HCT116 (cell line): ENCODE results near the gene MRPL37. TPM values are rescaled to one million over a fixed set of nuclear protein-coding genes. Genes with fewer than 3 reads are reported as not detected.

Source experiments
- ATAC-seq: fragments of 200-7000 bp; cut with Tn5 transposase; 2 replicates; pipeline ENCODE4 v1.9.1; 2020; ENCODE audit warnings: mild to moderate bottlenecking, moderate library complexity
- BruUV-seq: library from RNA; stranded (reverse); fragments of 400-500 nt; replicated peaks from 2 replicates; lab custom pipeline; 2021; lab: Mats Ljungman, UMichigan
- CTCF ChIA-PET: fragments of 300-600 bp; sonication (Branson Sonifier 250); formaldehyde crosslinking; loops from one replicate; lab custom pipeline; 2021; ENCODE audit warnings: antibody characterized with exemption; lab: Charles Lee
- POLR2A ChIA-PET: fragments of 300-600, 350-600 bp; sonication (Branson Sonifier 250); formaldehyde crosslinking; loops from one replicate; lab custom pipeline; 2021; ENCODE audit warnings: antibody characterized with exemption; lab: Charles Lee
- RAD21 ChIA-PET, 2 experiments: fragments of 300-600 bp; sonication (Branson Sonifier 250); formaldehyde crosslinking; loops; one replicate each; lab custom pipeline; 2023; ENCODE audit warnings: low total read pairs in 2 of 2; ENCODE audit not compliant: uncharacterized antibody in 2 of 2, unreplicated experiment in 2 of 2, low non-redundant PET in 1 of 2; lab: Charles Lee
- DNase-seq: peaks from one replicate; pipeline ENCODE4 v3.0.0-alpha.2; 2010; ENCODE audit warnings: low read depth, low spot score
- H2AFZ ChIP-seq: fragments of 200-600 bp; shearing (Covaris generic), sonication (generic); 2 replicates; pipeline ENCODE4 v1.6.1; 2017; ENCODE audit warnings: low read depth, mixed run types, mixed read lengths, antibody characterized with exemption, low read length; ENCODE audit not compliant: poor library complexity, severe bottlenecking
- H3K27ac ChIP-seq: 2 replicates; pipeline ENCODE4 v1.5.1; 2012; ENCODE audit warnings: low read depth, low read length
- H3K27me3 ChIP-seq: fragments of 200-600 bp; sonication (generic); 2 replicates; pipeline ENCODE4 v1.6.1; 2016; ENCODE audit warnings: mixed run types, low read length, mixed read lengths; ENCODE audit not compliant: insufficient read depth
- H3K36me3 ChIP-seq, 2 experiments: fragments of 200-500 bp in 1 of 2; fragments of 200-600 bp in 1 of 2; sonication (Bioruptor generic) in 1 of 2; sonication (generic) in 1 of 2; 2 replicates each; pipeline versions ENCODE4 v1.5.1 to v1.6.1; 2014 to 2016; ENCODE audit warnings: low read length in 2 of 2, inconsistent platforms in 1 of 2, mixed read lengths in 1 of 2, mixed run types in 1 of 2; ENCODE audit not compliant: insufficient read depth in 2 of 2, control insufficient read depth in 1 of 2
- H3K4me1 ChIP-seq, 2 experiments: fragments of 200-600 bp in 1 of 2; sonication (generic) in 1 of 2; 2 replicates each; pipeline versions ENCODE4 v1.5.1 to v1.6.1; 2012 to 2017; ENCODE audit warnings: low read length in 2 of 2, inconsistent platforms in 1 of 2, mild to moderate bottlenecking in 1 of 2, mixed read lengths in 1 of 2, mixed run types in 1 of 2, moderate library complexity in 1 of 2; ENCODE audit not compliant: insufficient read depth in 2 of 2, control insufficient read depth in 1 of 2
- H3K4me2 ChIP-seq: fragments of 200-600 bp; sonication (generic); 2 replicates; pipeline ENCODE4 v1.6.1; 2017; ENCODE audit warnings: mixed run types, low read length, mixed read lengths
- H3K4me3 ChIP-seq, 2 experiments: fragments of 200-600 bp in 1 of 2; sonication (generic) in 1 of 2; replicated peaks in 1 of 2; 2 replicates each; pipeline ENCODE4 v1.5.1; 2011 to 2016; ENCODE audit warnings: low read length in 2 of 2, control low read depth in 1 of 2, low read depth in 1 of 2, mild to moderate bottlenecking in 1 of 2, mixed read lengths in 1 of 2, mixed run types in 1 of 2
- H3K79me2 ChIP-seq: fragments of 200-600 bp; sonication (generic); 2 replicates; pipeline ENCODE4 v1.6.1; 2017; ENCODE audit warnings: mild to moderate bottlenecking, mixed run types, low read length, moderate library complexity, mixed read lengths; ENCODE audit not compliant: insufficient read depth
- H3K9ac ChIP-seq: fragments of 200-600 bp; sonication (generic); 2 replicates; pipeline ENCODE4 v1.6.1; 2016; ENCODE audit warnings: low read length, mixed read lengths
- H3K9me2 ChIP-seq: fragments of 200-600 bp; sonication (generic), shearing (Covaris generic); 2 replicates; pipeline ENCODE4 v1.6.1; 2017; ENCODE audit warnings: mixed run types, mild to moderate bottlenecking, moderate library complexity; ENCODE audit not compliant: insufficient read depth
- H3K9me3 ChIP-seq, 2 experiments: fragments of 200-500 bp in 1 of 2; fragments of 200-600 bp in 1 of 2; sonication (Bioruptor generic) in 1 of 2; sonication (generic) in 1 of 2; 2 replicates each; pipeline ENCODE4 v1.6.1; 2014 to 2017; ENCODE audit warnings: low read length in 2 of 2, mixed read lengths in 2 of 2, inconsistent platforms in 1 of 2, low read depth in 1 of 2, mild to moderate bottlenecking in 1 of 2, mixed run types in 1 of 2, moderate library complexity in 1 of 2; ENCODE audit not compliant: control insufficient read depth in 1 of 2, insufficient read depth in 1 of 2
- H4K20me1 ChIP-seq: fragments of 200-600 bp; sonication (generic), shearing (Covaris generic); 2 replicates; pipeline ENCODE4 v1.6.1; 2017; ENCODE audit warnings: mixed run types, mild to moderate bottlenecking, moderate library complexity; ENCODE audit not compliant: insufficient read depth
- EGR1 ChIP-seq: IDR thresholded peaks from 2 replicates; pipeline ENCODE4 v1.6.1; 2012; ENCODE audit warnings: low read depth
- EZH2 ChIP-seq: fragments of 200-600 bp; sonication (generic); IDR thresholded peaks from 2 replicates; pipeline ENCODE4 v1.6.1; 2017; ENCODE audit warnings: antibody characterized with exemption, mixed run types
- EZH2phosphoT487 ChIP-seq: fragments of 200-600 bp; IDR thresholded peaks from 2 replicates; pipeline ENCODE4 v1.6.1; 2018; ENCODE audit warnings: antibody characterized with exemption, borderline replicate concordance
- JUND ChIP-seq: IDR thresholded peaks from 2 replicates; pipeline ENCODE4 v1.6.1; 2012
- MAX ChIP-seq: IDR thresholded peaks from 2 replicates; pipeline ENCODE4 v1.6.1; 2012
- RAD21 ChIP-seq: IDR thresholded peaks from 2 replicates; pipeline ENCODE4 v1.6.1; 2012; ENCODE audit warnings: low read depth, mild to moderate bottlenecking
- SIN3A ChIP-seq: IDR thresholded peaks from 2 replicates; pipeline ENCODE4 v1.6.1; 2012; ENCODE audit warnings: low read depth
- SRF ChIP-seq: IDR thresholded peaks from 2 replicates; pipeline ENCODE4 v1.6.1; 2012; ENCODE audit warnings: low read depth
- TCF7L2 ChIP-seq: IDR thresholded peaks from 2 replicates; pipeline ENCODE4 v1.7.0; 2011; ENCODE audit warnings: borderline replicate concordance, inconsistent platforms; ENCODE audit not compliant: insufficient read depth, insufficient read length; ENCODE audit errors: extremely low read depth
- YY1 ChIP-seq: IDR thresholded peaks from 2 replicates; pipeline ENCODE4 v1.6.1; 2011; ENCODE audit warnings: low read length, low read depth, moderate library complexity, mild to moderate bottlenecking; ENCODE audit not compliant: insufficient replicate concordance; ENCODE audit errors: extremely low read depth
- intact Hi-C: fragments of 100-400 bp; cut with micrococcal nuclease; formaldehyde crosslinking; loops from 2 replicates; pipeline ENCODE4 v1.10.0; 2022
- total RNA-seq: library from RNA; stranded (reverse); gene quantifications from one replicate; pipeline ENCODE4 v1.2.1, GENCODE V29; 2021; ENCODE audit not compliant: unreplicated experiment
- TF ChIP-seq, protein P1 (sequence below): IDR thresholded peaks from 2 replicates; pipeline ENCODE4 v1.6.1; 2012; ENCODE audit warnings: low read depth

MRPL37 gene
- total RNA-seq, 1 experiment from 2014 or later: 132 TPM

DNA sequence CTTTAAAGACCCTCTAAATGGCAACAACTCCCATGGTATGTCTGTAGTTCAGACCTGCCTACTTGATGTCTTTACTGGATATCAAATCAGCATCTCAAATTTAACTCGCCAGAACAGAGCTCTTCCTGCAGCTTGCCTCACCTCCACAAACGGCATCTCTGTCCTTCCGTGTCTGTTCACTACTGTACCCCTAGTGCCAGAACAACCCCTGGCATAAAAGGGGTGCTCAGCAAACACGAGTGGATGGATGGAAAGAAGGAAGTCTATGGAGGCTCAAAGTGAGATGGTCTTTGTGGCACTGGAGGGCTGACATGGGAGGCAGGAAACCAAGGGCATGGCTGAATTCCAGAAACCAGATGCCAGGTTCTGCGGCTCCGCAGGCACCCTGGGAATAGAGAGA lies 22.7 kb downstream of the MRPL37 start:
- Histone ChIP-seq H3K4me2 (no peak overlapping the region), H3K27ac (no peak overlapping the region), H3K79me2 (no peaks in the 10 kb centered on the region), H2AFZ (no peak overlapping the region), H3K4me1 (peaks cover 11 to 13% of the 10 kb centered on the region in 2 experiments), H3K9me2 (no peaks in the 10 kb centered on the region), H3K4me3 (no peak overlapping the region), H4K20me1 (no peaks in the 10 kb centered on the region), H3K9ac (no peak overlapping the region), H3K27me3 (no peaks in the 10 kb centered on the region), H3K9me3 (no peaks in the 10 kb centered on the region), H3K36me3 (peaks cover 8 to 16% of the 10 kb centered on the region in 2 experiments; a peak in 3 of 4 replicates)
- CTCF ChIA-PET: no interaction called here
- no TSS peak for BruUV-seq
- no peak for DNase-seq
- POLR2A ChIA-PET: no interaction called here
- RAD21 ChIA-PET: no interaction called here
- ATAC-seq: no peak
- intact Hi-C loops: no loop called here
- TF ChIP-seq EGR1 (no peak), SIN3A (no peak), MAX (no peak), EZH2phosphoT487 (no peak), SRF (no peak), JUND (no peak), RAD21 (no peak), EZH2 (no peak), TCF7L2 (no peak), YY1 (no peak)
- TF ChIP-seq, protein P1, sequence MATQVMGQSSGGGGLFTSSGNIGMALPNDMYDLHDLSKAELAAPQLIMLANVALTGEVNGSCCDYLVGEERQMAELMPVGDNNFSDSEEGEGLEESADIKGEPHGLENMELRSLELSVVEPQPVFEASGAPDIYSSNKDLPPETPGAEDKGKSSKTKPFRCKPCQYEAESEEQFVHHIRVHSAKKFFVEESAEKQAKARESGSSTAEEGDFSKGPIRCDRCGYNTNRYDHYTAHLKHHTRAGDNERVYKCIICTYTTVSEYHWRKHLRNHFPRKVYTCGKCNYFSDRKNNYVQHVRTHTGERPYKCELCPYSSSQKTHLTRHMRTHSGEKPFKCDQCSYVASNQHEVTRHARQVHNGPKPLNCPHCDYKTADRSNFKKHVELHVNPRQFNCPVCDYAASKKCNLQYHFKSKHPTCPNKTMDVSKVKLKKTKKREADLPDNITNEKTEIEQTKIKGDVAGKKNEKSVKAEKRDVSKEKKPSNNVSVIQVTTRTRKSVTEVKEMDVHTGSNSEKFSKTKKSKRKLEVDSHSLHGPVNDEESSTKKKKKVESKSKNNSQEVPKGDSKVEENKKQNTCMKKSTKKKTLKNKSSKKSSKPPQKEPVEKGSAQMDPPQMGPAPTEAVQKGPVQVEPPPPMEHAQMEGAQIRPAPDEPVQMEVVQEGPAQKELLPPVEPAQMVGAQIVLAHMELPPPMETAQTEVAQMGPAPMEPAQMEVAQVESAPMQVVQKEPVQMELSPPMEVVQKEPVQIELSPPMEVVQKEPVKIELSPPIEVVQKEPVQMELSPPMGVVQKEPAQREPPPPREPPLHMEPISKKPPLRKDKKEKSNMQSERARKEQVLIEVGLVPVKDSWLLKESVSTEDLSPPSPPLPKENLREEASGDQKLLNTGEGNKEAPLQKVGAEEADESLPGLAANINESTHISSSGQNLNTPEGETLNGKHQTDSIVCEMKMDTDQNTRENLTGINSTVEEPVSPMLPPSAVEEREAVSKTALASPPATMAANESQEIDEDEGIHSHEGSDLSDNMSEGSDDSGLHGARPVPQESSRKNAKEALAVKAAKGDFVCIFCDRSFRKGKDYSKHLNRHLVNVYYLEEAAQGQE: no peak
- TF ChIP-seq, all 23 proteins: peak for 0
